Stimulated activated CD8-positive, alpha-beta memory T cell treated with anti-CD3 and anti-CD28 coated beads, Interleukin-4, amount 100 ng/mL, for 1 hour (primary cell): ENCODE results near the gene PPM1G.
"Not testable (repeated sequence)": the region's sequence is repeated elsewhere in the genome, so short reads cannot be mapped to it uniquely, and the experiment has no call there.

Experiments used
- DNase-seq, 2 donors: peaks; one replicate each; pipeline ENCODE4 v3.0.0-alpha.2; 2020; ENCODE audit warnings: low read depth in 2 of 2, low spot score in 1 of 2

PPM1G gene, protein sequence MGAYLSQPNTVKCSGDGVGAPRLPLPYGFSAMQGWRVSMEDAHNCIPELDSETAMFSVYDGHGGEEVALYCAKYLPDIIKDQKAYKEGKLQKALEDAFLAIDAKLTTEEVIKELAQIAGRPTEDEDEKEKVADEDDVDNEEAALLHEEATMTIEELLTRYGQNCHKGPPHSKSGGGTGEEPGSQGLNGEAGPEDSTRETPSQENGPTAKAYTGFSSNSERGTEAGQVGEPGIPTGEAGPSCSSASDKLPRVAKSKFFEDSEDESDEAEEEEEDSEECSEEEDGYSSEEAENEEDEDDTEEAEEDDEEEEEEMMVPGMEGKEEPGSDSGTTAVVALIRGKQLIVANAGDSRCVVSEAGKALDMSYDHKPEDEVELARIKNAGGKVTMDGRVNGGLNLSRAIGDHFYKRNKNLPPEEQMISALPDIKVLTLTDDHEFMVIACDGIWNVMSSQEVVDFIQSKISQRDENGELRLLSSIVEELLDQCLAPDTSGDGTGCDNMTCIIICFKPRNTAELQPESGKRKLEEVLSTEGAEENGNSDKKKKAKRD

DNA sequence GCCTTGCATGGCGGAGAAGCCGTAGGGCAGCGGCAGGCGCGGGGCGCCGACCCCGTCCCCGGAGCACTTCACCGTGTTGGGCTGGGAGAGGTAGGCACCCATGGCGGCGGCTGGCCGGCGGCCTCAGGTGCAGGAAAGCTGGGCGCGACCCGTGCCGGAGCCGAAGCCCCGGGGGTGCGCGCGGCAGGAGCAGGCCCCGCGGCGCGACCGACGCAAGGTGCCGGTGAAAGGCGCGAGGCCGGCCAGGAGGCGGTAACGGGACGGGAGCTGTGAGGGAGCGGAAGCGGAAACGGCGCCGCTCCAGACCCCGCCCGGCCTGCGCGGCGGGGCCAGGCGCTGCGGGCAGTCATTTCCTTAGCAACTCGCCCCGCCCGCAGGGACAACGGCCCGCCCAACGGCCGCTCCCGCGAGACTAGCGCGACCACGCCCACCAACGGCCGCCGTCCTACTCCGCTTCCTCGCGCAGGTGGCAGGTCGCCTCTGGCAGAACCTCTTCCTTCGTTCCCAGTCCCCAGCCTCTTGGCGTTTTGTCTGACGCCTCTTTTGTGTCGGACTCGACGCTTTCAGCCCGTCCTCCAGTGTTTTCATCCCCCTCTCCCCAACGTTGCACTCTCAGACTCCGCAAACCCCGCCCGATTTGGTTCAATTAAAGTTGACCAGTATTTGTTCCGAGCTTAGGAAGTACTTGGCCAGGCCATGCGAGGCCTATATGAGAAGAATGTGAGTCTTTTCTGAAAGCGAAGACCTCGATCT is at the start of gene PPM1G:
Gene PPM1G, minus strand, starts transcription at position 271 of the 753 bp plus-strand sequence. Its CDS starts 169 bp downstream, at position 102.
- peak; percentile 94 for DNase-seq

DNA sequence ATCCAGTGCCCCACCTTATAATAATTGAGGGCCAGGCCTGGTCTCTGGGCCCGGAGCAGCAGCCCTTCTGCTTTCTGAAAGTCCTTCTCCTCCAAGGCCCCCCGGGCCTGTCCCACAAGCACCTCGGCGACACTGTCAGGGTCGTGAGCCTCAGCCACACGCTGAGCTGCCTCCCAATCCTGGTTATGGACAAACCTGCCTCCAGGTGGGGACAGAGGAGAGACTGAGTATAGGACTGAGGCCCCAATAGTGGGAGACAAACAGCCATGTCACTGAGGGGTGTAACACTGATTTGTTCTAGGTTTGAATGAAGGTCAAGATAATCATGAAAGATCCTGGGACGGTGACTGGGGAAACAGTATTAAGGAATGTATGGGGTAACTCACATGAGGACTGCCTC is 44.6 kb upstream of the PPM1G start:
- DNase-seq: no peak

DNA sequence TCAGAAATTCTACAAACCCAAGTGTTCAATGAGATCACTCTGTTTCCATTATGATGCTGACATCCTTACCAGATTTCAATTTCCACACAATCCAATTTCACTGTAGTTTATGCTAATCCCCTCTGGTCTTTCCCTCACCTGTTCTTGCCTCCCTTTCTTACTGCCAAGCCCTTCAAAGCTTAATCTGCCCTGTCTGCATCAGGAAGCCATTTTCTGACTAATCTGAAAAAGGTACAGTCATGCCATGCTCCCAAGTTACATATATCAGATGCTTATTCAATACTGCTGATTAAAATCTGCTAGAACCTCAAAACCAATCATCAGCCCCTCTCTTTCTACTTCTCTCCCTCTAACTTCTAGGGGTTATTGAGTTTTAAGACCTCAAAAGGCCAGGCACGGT is 41.7 kb upstream of the PPM1G start:
- DNase-seq: no peak

DNA sequence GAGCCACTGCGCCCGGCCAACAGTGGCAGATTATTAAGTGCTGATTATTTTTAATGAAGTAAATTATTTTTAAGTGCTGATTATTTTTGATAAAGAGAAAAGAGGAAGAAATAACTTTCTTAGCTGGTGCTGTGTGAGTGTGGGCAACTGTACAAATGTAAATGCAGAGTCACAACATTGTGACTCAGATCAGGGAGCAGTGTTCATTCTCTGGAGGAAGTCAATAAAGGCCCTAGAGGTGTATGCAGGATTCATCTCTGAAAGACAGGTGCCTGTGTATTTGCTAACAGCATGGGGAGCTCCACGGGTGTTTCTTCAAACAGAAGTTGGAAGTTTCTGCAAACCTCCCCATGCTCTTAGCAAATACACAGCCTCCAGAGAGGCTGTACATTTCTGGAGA is 39.0 kb upstream of the PPM1G start:
- no peak for DNase-seq

DNA sequence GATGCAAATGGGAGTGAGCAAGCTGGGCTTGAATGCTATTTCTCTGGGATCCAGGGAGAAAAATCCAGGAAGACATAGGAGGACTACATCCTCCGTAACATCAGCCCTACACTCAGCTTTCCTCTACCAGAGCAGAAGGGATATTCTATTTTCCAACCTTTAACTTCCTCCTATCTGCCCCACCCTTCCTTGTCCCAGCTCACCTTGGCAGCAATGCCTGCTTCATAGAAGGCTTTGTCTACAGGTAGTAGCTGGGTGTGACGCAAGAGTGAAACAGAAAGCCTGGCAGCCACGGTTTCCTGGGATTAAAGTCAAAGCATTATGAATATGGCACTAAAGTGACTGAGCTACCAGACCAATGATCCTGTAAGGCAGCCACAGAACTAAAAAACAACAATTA is 36.7 kb upstream of the PPM1G start:
- DNase-seq: no peak

DNA sequence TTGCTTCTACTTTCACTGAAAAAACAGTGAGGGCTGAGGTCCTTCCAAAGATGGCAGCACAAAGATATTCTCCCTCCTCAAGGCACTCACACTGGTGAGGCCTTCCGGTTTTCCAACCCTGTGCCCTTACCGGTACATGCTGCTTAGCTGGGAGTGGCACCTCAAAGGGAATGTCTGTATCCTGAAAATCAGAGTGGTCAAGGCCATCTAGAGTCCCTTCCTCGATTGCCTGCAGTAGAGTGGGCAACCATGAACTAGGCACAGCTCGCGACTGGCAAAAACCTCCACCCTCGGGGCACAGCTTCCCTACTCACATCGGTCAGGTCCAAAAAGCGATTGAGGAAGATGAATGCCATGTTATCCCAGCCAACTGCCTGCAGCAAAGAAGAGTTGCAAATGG is 36.2 kb upstream of the PPM1G start:
- DNase-seq: no peak

DNA sequence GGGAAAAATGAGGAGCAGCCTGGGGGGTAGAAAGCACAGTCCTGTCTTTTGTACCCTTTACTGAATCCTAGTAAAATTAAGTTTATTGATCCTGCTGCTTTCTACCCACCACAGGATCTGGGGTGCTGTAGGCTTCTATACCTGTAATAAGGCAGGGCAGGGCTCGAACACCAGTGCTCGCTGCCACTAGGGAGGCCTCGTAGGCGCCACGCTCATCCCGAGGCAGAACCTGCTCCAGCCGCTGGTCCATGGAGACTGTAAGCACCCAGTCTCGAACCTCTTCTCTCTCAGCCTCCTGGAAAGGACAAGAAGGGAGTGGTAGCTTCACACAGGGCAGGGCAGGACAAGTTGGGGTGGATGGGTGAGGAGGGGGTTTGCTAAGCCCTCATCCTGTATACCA is 35.8 kb upstream of the PPM1G start:
- DNase-seq: no peak

DNA sequence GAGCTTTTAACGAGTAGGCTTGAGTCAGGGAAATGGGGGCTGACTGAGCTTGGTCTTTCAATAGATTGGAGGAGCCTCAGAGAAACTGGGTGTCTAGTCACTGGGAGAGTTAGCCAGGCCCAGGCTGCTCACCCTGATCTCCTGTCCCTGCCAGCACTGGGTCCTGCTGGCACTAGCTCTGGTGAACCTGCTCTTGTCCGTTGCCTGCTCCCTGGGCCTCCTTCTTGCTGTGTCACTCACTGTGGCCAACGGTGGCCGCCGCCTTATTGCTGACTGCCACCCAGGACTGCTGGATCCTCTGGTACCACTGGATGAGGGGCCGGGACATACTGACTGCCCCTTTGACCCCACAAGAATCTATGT is 33.5 kb upstream of the PPM1G start:
- DNase-seq: no peak

DNA sequence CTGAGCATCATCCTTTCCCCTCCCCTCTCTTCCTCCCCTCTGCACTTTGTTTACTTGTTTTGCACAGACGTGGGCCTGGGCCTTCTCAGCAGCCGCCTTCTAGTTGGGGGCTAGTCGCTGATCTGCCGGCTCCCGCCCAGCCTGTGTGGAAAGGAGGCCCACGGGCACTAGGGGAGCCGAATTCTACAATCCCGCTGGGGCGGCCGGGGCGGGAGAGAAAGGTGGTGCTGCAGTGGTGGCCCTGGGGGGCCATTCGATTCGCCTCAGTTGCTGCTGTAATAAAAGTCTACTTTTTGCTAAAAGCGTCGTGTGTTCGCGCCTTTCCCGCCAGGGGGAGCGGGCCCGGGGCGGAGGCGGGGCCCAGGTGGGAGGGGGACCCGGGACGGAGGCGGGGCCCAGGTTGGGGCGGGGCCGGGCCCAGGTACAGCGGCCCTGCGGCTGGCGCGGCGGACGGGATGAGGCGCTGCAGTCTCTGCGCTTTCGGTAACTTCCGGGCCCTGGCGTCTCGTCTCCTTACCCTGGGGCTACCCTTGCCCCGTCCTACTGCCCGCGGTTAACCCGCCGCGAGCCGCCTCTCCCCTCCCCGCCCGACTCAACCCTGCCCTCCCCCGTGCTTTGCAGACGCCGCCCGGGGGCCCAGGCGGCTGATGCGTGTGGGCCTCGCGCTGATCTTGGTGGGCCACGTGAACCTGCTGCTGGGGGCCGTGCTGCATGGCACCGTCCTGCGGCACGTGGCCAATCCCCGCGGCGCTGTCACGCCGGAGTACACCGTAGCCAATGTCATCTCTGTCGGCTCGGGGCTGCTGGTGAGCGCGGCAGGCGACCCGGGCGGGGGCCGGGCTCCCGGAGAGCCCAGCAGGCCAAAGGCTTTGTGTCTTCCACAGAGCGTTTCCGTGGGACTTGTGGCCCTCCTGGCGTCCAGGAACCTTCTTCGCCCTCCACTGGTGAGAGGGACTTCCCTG is 32.8 kb upstream of the PPM1G start, which contains the start of gene KRTCAP3:
Gene KRTCAP3, plus strand, starts transcription at position 424 of the 962 bp plus-strand sequence. Its CDS starts 32 bp downstream, at position 456.
- no peak for DNase-seq

DNA sequence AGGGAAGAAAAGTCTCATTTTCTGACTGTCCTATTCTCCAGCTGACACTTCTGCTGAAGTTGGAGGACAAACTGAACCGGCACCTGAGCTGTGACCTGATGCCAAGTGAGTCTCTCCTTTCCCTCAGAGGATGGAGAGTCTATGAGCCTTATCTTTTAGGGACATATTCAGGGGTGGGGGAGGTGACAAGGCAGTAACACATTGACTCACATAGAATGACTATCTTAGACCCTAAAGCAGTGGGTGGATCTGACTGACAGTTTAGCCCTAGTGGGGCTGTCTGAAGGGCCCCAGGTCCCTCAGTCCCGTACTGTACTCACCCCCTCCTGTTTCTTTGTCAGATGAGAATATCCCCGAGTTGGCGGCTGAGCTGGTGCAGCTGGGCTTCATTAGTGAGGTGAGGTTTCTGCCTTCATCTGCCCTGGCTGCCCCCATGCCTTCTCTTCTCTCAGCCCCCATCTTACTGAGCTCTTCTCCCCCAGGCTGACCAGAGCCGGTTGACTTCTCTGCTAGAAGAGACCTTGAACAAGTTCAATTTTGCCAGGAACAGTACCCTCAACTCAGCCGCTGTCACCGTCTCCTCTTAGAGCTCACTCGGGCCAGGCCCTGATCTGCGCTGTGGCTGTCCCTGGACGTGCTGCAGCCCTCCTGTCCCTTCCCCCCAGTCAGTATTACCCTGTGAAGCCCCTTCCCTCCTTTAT is 32.0 kb upstream of the PPM1G start:
- no peak for DNase-seq

DNA sequence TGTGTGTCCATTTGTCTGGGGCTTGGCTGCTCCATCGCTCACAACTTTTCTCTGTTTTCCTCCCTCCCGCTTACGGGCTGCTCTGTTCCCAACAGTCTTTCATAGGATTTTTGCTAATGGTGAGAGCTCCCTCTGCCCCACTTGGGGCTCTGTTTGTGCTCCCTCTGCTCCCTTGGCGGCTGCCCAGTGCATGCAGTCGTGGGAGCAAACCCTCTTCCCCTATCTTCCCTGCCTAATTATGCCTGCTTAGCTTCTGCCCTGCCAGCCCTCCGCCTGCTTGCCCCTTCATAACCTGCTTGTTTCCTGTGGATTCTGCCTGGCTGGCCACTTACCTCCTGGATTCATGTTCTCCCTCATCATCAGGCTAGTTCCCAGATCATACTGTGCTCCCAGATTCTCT is 26.2 kb upstream of the PPM1G start:
- DNase-seq: no peak

DNA sequence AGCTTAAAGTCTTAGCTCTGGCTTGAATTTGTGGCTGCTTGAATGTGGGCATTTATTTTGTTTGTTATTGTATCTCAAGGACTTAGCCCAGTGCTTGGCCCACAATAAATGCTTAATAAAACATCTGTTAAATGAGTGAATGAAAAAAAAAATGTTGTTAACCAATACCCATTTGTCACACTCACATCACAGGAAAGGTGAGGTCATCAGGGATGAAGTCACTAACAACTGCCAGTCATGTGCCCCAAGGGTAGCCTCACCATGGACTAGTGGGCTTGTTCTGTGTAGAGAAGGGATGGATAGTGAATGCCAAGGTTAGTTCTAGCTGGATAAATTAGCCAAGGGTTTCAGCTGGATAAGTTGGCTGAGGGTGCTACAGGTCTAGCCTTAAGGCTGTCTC is 22.0 kb upstream of the PPM1G start:
- no peak for DNase-seq

DNA sequence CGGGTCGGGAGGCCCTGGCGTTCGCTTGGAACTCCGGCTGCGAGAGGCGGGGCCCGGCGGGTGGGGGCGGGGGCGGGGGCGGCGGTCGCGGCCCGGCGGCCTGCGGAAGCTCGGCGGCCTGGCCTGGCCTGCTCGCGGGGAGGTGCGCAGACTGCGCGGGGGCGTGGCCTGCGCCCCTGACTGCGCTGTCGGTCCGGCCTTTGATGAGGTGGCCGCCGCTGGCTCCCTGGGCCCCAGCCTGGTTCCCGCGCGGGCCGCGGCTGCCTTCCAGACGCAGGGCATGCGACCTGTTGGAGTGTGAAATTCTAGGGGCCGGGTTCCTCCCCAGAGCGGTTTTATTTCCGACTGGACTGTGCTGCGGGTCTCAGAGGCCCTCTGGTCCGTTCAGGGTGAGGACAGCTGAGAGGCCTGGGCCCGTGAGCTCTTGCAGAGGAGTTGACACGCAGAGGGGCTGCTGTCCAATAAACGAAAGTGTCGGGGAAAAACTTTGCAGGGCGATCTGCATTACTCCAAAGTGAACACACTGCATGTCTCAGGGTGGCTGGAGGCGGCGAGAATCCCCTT is 19.7 kb upstream of the PPM1G start:
- peak; percentile 32 to 45 for DNase-seq

DNA sequence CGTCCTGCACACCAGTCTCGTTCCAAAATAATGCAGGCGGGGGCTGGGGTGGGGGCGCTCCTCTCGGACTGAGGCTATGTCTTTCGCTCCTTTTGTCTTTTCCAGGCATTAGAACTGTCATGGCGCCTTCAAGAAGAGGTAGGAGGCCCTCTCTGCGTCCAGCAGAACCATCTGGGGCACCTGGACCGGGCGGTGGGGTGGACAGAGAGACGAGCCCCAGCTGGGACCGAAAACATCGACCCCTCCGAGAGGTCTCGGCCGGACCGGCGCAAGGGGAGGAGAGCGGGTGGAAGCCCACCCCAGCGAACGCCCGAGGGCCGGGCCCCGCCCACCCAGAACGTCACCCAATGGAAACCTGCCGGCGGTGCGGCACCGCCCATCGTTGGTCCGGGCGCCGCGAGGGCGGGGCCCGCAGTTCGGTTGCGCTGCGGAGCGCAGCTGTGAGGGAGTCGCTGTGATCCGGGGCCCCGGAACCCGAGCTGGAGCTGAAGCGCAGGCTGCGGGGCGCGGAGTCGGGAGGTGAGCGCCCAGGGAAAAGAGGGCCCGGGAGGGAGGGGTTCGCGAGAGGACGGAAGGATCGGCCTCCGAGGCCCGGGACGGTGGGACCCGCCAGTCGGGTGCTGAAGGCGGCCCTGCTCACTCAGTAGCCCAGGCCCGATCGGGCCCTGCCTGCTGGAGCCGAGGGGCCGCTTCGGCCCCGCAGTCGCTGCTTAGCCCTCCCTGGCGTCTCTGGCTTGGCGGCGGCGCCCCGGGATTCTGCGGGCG is 19.0 kb upstream of the PPM1G start, which contains the start of gene NRBP1:
Gene NRBP1, plus strand, starts transcription at position 419 of the 765 bp plus-strand sequence. CDS start 4,643 bp downstream, outside the sequence.
- DNase-seq: peak; percentile 83

DNA sequence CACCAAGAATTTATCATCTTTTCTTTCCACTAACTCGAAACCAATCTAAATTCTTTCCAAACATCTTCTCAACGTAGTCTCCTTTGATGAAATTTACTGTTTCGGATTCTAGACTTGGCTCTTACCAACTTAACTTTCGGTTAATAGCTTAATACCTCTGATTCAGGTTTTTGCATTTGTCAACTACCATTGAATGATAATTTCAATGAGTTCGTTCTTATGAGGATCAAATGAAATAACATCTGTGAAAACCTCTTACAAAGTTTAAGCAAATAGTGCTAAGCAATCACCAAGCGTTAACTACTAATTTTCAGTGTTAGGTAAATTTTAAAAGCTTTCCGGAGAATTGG is 18.4 kb upstream of the PPM1G start:
- no peak for DNase-seq

DNA sequence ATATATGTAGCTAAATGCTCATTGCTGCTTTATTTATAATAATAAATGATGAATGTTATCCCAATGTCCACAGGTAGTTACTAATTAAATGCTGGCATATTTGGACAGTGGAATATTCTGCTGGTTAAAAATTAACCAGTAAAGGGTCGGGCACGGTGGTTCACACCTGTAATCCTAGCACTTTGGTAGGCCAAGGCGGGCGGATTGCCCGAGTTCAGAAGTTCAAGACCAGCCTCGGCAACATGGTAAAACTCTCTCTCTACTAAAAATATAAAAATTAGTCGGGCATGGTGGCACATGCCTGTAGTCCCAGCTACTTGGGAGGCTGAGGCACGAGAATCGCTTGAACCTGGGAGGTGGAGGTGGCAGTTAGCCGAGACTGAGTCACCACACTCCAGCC is 15.6 kb upstream of the PPM1G start:
- not testable (repeated sequence) for DNase-seq

DNA sequence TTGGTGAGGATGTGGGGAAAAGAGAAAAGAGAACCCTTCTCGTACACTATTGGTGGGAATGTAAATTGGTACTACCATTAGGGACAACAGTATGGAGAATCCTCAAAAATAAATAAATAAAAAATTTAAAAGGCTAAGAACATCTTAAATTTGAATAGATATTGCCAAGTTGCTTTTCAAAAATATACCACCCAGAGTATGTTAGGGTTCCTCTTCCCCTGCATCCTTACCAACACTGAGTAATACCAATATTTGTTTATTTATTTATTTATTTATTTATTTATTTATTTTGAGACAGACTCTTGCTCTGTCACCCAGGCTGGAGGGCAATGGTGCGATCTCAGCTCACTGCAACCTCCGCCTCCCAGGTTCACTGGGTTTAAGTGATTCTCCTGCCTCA is 13.6 kb upstream of the PPM1G start:
- no peak for DNase-seq

DNA sequence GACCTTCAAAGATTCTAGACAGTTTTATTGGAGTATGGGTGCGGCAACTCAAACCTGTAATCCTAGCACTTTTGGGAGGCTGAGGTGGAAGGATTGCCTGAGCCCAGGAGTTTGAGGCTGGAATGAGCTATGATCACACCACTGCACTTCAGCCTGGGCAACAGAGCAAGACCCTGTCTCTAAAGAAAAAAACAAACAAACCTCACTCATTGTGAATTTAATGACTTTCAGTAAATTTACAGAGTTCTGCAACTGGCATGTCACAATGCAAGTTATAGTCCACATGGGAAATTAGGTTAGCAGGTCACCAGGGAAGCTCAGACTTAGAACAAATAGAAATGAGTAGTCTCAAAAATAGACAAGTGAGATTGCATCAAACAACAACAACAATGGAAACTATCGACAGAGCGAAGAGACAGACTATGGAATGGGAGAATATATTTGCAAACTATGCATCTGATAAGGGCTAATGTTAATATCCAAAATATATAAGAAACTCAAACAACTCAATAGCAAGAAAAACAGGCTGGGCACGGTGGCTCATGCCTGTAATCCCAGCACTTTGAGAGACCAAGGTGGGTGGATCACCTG is 12.4 kb upstream of the PPM1G start:
- DNase-seq: no peak

DNA sequence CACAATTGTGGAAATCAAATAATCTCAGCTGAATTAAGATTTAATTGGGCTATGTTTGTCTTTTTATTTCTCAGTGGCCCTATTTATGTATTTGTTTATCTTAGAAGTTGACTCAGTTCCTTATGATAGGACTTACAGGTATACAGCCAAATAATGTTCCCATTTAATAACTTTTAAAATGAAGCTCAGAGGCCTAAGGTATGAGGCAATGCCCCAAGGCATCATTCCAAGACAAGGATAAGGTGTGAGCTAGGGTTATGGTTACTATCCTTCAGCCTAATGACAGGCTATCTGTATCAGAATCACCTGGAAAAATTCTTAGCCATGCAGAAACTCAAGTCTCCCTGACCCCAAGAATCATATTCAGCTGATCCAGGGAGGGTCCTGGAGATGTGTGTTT is 11.6 kb upstream of the PPM1G start:
- no peak for DNase-seq
